Peyer's patch (tissue), 4 donors: ENCODE data around the gene MALL.

ENCODE experiments used
- CTCF ChIP-seq, 6 experiments: fragments of 450-650 bp in 4 of 6; fragments of 200-600 bp in 2 of 6; sonication (generic) in 1 of 6; IDR thresholded peaks; one replicate each; pipeline ENCODE4 v1.5.1; 2017 to 2019; ENCODE audit warnings: antibody characterized with exemption in 6 of 6, mild to moderate bottlenecking in 3 of 6, moderate library complexity in 1 of 6
- POLR2A ChIP-seq, 2 donors: fragments of 450-650 bp; IDR thresholded peaks; one replicate each; pipeline ENCODE4 v1.5.1; 2017; ENCODE audit warnings: antibody characterized with exemption in 2 of 2, mild to moderate bottlenecking in 2 of 2, moderate library complexity in 2 of 2

- no peak for TF ChIP-seq CTCF (IDR thresholded peaks at IDR 0.05)
- TF ChIP-seq POLR2A (IDR thresholded peaks at IDR 0.05): peak; percentile 45 to 50
These were observed 12.3 kb downstream of the MALL start for GRCh38 chr2:110103061-110103961.
